Neural progenitor cell (in vitro differentiated cells): ENCODE data around the gene ARHGAP23.
"Not testable (repeated sequence)": the region's sequence is repeated elsewhere in the genome, so short reads cannot be mapped to it uniquely, and the experiment has no call there.

Source experiments
- EZH2 ChIP-seq: fragments of 200-600 bp; sonication (generic); IDR thresholded peaks from 2 replicates; pipeline ENCODE4 v1.6.1; 2017; ENCODE audit warnings: antibody characterized with exemption, mild to moderate bottlenecking, moderate library complexity
- EZH2phosphoT487 ChIP-seq: fragments of 200-600 bp; sonication (generic); IDR thresholded peaks from 2 replicates; pipeline ENCODE4 v1.6.1; 2017; ENCODE audit warnings: antibody characterized with exemption
- TF ChIP-seq, protein P1 (sequence below): fragments of 200-600 bp; sonication (generic); IDR thresholded peaks from 2 replicates; pipeline ENCODE4 v1.5.1; 2017; ENCODE audit warnings: antibody characterized with exemption, mild to moderate bottlenecking

DNA sequence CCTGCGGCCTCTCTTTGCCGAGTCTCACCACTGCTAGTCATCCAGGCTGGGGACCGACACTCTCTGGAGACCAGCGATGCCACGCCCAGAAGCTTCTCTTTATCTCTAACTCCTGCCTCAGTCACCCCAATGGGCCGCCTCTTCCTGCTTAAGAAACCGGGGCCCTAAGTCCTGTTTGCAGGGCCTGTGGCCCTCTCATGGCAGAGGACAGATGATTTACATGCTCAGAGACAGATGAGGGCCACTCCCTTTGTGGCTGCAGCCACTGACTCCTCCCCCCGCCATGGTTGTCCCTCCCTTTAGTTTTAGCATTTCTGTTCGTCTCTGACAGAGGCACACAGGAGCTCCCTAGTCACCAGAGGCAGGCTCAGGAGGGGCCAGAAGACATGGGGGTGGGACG lies 71.0 kb downstream of the ARHGAP23 start:
- TF ChIP-seq, protein P1, sequence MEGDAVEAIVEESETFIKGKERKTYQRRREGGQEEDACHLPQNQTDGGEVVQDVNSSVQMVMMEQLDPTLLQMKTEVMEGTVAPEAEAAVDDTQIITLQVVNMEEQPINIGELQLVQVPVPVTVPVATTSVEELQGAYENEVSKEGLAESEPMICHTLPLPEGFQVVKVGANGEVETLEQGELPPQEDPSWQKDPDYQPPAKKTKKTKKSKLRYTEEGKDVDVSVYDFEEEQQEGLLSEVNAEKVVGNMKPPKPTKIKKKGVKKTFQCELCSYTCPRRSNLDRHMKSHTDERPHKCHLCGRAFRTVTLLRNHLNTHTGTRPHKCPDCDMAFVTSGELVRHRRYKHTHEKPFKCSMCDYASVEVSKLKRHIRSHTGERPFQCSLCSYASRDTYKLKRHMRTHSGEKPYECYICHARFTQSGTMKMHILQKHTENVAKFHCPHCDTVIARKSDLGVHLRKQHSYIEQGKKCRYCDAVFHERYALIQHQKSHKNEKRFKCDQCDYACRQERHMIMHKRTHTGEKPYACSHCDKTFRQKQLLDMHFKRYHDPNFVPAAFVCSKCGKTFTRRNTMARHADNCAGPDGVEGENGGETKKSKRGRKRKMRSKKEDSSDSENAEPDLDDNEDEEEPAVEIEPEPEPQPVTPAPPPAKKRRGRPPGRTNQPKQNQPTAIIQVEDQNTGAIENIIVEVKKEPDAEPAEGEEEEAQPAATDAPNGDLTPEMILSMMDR = not testable (repeated sequence)
- not testable (repeated sequence) for TF ChIP-seq EZH2phosphoT487, EZH2
